DMS114 treated with DMSO at 0.1 percent for 48 hours (cell line): ENCODE measurements around the gene ADAMTS1.
A peak's percentile ranks its signal among the peaks of the same experiment; 100 is the strongest.

Experiments
- DNase-seq: peaks from one replicate; lab custom pipeline; 2025; ENCODE audit not compliant: unreplicated experiment; lab: John Stamatoyannopoulos, UW

ADAMTS1 gene

DNA sequence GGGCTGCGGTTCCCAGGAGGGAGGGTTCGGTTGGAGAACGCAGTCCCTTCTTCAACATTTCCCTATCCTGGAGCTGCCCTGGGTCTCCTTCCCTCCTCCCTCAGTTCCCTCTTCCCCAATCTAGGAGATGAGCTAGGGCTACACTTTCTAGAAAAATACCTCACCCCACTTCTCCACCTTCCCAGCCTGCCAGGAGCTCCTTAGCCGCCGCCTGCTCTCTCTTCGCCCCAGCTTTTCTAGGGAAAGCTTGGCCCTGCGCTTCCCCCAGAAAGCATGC, 488 bp upstream of the ADAMTS1 start:
- no peak for DNase-seq

DNA sequence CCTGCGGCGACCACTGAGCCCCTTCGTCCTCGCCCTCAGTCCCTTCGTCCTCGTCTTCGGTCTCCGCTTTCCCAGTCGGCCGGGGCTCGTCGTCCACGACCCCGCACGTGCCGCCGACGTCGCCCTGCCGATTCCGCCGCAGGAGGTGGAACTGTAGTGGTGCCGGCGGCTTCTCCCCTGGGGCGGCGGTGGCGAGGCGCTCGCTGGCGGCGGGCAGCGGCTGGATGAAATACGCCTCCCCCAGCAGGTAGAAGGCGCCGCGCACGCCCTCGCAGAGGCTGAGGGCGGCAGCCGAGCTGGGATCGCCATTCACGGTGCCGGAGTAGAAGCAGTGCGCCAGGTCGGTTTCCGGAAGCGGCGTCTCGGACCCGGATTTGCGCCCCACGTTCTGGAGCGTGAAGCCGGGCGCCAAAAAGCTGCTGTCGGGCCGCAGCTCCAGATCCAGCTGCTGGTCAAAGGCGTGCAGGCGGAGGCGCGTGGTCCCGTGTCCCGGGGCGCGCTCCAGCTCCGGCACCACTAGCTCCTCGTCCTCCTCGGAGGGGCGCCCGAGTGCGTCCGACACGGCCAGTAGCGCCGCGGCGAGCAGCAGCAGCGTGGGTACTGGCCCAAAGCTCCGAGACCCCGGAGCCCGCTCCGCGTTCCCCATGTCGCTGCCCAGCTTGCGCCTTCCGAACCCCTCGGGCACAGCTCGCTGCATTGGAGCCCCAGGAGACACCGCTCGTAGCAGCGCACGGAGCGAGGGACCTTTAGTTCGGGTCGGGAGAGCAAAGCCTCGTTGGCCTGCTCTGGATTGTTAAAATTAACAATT, 747 bp downstream of the ADAMTS1 start:
- no peak for DNase-seq

- no peak for DNase-seq
Observed at GRCh38 chr21:26843933-26844257, 1.3 kb downstream of the ADAMTS1 start.

DNA sequence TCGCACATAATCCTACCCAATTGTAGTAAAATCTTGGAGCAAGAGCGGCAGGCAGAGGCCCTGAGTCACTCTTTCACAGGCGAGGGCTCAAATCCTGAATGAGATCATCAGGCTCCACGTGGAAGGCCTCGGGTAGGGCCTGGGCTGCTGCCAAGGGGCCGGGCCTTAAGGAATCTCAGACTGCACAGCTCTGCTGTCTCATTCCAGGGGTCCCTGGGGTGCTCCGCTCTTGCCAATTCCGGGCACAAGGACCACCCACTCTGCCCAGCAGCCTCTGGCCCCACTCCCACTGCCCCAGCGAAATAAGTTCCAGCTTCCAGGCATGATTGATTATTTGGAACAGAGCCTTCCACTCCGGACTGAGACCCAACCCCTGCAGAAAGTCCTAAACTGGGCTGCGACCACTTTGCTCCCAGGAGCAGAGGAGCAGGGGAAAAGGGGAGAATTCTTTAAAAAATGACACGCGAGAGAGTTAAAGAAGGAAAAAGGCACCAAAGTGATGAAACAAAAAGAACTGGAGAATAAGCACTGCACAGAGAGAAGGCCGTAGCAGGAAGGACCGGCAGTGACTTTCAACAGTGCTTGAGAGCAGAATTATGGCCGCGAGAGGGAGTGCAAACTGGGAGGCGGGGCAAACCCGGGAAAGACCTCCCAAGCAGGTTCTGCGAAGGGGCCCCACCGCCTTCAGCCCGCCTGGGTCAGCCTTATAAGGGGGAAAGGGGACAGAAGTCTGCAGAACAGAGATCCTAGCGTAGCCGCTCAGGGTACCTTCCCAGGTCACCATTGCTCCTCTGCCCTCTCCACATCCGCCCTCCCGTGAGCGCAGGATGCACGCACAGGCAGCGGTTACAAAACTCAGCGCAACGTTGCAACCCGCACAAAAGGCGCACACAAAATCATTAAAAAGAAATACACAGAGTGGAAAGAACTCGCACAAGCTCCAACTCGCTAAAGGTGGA, 2.0 kb downstream of the ADAMTS1 start:
- DNase-seq, result peak; percentile 2

DNA sequence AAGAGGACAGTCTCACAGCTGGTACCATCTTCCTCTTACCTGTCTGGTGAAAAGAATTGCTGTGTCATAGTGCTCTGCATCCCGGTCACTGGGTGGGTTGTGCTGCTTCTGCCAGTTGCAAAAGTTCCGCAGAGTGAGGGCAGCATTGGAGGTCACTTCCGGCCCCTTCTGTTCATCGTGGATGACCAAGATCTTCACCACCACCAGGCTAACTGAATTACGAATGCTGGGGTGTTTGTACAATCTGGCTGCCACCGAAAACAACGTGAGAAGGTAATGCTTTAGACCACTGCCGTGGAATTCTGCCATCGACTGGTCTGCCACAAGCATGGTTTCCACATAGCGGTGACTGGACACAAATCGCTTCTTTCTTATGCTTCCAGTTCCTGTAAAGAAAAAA, 2.9 kb downstream of the ADAMTS1 start:
- no peak for DNase-seq

DNA sequence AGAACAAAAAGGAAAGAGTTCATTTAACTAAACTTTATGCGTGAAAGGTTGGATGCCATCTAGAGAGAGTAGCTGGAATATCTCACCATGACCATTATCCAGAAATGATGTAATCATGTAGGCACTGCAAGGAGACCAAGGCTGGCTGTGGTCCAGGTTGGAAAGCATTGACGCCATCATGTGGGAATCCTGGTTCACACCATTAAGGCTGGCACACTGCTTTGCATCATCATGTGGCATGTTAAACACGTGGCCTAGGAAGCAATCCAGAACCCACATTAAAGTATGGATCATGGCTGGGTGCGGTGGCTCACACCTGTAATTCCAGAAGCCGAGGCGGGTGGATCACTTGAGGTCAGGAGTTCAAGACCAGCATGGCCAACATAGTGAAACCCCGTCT, 4.3 kb downstream of the ADAMTS1 start:
- no peak for DNase-seq

- DNase-seq, result no peak
Observed at GRCh38 chr21:26840201-26840600, 5.0 kb downstream of the ADAMTS1 start.

- DNase-seq, result no peak
Observed at GRCh38 chr21:26837539-26837938, 7.7 kb downstream of the ADAMTS1 start.

GRCh38 chr21:26836528-26836927, 8.7 kb downstream of the ADAMTS1 start:
- no peak for DNase-seq

- no peak for DNase-seq
Observed at GRCh38 chr21:26835714-26836265, 9.4 kb downstream of the ADAMTS1 start.

GRCh38 chr21:26835027-26835713, 10.0 kb downstream of the ADAMTS1 start:
- no peak for DNase-seq

- DNase-seq, result no peak
Observed at GRCh38 chr21:26834181-26834905, 10.9 kb downstream of the ADAMTS1 start.

GRCh38 chr21:26833460-26833939, 11.7 kb downstream of the ADAMTS1 start:
- DNase-seq, result no peak

DNA sequence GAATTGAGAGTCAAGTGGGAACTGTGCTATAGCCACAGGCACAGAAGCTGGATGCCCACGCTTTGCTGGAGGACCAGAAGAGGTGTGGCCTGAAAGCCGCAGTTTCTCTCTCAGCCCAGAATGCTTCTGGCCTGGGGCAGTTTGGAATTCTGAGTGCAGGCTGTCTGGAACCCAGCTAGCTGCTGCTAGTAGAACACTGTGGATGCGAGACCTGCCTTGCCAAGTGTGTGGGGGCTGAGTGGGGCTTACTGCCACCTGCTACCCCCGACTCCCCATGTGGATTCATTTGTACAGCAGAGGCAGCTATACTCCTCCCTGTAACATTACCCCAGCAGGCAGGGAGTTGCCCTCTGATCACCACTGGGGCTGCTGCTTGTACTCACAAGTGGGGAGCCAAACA, 12.2 kb downstream of the ADAMTS1 start:
- DNase-seq, result no peak

DNA sequence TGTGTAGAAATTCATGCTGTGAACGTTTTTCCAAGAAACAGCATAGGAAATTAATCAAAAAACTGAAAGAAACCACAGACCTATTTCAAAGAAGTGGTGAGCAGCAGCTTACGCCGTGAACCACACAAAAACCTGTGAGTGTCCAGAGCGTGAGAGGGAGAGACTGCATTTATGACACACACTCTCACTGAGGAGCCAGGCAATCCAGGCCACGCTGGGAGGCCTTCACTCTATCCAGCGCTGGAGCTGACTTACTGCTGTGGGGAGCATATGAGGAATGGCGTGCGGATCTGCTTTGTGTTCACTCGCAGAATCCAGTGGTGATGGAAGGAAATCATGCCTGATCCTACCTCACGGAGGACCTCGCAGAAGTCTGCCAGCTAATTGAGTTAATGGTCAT, 12.7 kb downstream of the ADAMTS1 start:
- DNase-seq, result no peak

- no peak for DNase-seq
Observed at GRCh38 chr21:26826801-26827200, 18.4 kb downstream of the ADAMTS1 start.

GRCh38 chr21:26820509-26820908, 24.7 kb downstream of the ADAMTS1 start:
- no peak for DNase-seq

DNA sequence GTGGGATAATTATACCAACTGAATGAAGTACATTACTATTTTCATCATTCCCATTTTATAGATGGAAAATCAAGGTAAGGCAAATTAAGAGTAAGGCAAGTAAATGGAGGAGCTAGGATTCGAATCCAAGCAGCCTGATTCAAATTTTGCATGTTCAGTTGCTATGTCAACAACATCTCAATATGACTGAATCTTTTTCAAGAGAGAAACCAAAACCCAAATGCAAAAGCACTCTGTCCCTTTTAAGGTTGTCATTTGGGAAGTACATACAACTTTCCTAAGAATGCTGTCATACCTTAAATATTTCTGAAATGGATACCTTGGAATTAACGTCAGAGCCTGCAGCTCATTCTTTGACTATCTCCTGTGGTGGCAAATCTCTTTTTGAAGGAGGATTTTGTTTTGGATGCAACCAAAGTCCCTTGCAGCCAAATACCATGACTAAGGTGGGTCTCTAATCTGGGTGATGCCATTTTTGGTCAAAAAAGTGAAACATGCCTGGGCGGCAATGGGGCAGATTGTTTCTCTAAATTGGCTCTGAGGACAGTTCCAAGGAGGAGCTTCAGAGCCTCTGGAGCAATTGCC, 25.4 kb downstream of the ADAMTS1 start:
- no peak for DNase-seq

DNA sequence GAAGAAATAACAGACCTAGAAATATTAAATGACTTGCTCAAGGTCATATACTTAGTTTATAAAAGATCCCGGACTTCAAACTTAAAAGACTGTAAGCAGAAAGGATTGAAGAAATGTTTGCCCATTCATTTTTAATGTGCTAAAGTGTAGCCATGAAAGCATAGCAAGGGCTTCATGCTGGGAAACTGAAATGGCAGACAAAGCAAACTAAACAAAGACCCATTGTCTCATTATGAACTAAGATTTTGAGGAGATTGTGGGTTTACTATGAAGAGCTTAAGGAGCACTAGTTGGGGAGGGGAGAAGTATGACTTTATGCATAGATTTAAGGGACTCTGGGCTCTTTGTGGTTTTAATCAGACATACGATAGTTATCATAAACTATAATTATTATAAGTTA, 26.3 kb downstream of the ADAMTS1 start:
- DNase-seq, result no peak

DNA sequence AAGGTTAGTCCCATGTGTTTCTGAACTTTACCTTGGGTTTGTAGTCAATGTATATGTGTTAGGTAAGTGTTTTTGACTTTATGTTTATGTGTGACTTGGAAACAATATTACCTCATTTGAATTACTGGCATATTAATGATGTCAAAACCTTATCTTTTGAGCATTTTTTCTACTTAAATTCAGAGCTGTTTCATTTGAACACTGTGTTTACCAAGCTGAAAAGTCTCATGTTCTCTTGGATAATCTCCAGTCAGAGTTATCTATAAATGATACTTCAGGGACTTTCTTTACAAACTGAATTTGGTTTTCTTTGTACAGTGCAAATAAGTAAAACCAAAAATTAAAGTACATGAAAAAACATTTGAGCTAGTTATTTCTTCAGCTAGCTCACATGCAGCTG, 30.0 kb downstream of the ADAMTS1 start:
- DNase-seq, result no peak
